GM19372 (cell line): ENCODE measurements around the gene RHBDF2.

Source experiments
- ATAC-seq: cut with Tn5 transposase; IDR thresholded peaks from one replicate; pipeline ENCODE4 v1.9.1; 2021; ENCODE audit warnings: mild to moderate bottlenecking, low read depth, moderate library complexity; ENCODE audit not compliant: unreplicated experiment

The RHBDF2 gene

DNA sequence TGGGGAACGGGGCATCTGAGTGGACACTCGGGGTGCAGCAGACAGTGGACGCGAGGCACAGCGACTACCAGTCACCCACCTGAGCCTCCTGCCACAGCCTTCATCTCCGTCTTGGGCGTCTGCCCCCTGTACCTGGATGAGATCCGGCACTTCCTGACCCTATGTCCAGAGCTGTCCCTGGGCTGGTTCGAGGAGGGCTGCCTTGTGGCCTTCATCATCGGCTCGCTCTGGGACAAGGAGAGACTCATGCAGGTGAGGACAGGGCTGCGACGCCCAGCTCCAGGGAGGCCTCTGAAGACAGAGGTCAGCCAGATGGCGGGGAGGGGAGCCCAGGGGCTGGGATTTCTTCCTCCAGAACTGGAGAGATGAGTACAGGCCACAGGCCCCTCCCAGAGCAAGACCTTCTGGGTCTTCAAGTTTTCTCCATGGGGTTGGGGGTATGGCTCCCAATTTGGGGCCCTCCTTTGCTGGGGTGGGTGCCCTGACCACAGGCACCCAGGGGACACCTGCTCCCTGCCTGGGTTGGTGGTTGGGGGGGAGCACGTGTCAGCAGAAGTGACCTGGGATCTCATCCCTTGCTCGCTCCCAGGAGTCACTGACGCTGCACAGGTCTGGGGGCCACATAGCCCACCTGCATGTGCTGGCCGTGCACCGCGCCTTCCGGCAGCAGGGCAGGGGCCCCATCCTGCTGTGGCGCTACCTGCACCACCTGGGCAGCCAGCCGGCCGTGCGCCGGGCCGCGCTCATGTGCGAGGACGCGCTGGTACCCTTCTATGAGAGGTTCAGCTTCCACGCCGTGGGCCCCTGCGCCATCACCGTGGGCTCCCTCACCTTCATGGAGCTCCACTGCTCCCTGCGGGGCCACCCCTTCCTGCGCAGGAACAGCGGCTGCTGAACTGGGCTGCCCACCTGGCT is 31.9 kb downstream of the RHBDF2 start:
- ATAC-seq = no peak

DNA sequence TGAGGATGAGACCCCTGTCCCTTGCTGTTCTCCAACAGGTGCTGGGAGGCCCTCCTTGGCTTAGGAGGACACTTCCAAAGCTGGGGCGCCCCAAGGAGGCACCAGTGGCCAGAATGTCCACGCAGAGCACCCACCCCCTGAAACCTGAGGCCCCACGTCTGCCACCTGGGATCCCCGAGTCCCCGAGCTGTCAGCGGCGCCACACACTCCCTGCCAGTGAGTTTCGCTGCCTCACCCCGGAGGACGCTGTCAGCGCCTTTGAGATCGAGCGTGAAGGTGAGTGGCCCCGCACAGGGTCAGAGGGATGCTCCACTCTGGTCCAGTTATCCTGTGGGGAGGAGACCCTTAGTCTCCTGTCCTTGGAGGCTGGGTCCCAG is 32.6 kb downstream of the RHBDF2 start:
- ATAC-seq = no peak

DNA sequence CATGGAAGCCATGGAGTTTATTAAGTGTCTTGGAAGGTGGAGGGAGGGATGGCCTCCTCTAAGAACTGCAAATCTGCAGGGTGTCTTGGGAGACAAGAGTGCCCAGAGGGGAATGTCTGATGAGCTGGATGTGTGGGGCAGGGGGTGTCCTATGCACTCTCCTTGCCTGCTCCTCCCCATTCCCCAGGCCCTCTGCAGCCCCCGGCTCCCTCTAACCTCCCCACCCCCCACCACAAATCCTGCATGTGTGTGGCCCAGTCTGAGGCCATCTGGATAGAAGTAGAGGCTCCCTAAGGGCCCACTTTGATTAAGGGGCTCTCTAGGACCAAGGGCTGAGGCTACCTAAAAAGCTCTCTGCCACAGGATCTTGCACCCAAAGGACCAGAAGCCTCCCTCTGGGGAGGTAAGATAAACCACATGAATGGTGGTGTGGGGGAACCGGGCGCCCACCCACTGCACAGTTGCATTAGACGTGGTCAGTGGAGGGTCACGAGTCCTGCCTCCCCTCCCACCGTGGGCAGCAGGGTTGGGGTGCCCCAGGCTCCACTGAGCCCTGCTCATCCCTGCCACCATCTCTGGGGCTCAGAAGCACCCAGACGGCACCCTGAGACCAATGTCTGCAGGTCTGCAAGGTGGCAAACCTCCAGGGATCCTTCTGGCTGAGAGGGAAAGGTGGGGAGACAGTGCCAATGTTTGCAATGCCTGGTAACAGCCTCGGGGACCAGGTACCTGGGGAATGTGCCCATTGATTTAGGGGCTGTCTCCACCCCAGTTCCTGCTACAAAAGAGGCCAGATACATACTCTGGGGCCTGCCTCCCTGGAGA is 33.2 kb downstream of the RHBDF2 start:
- no peak for ATAC-seq

DNA sequence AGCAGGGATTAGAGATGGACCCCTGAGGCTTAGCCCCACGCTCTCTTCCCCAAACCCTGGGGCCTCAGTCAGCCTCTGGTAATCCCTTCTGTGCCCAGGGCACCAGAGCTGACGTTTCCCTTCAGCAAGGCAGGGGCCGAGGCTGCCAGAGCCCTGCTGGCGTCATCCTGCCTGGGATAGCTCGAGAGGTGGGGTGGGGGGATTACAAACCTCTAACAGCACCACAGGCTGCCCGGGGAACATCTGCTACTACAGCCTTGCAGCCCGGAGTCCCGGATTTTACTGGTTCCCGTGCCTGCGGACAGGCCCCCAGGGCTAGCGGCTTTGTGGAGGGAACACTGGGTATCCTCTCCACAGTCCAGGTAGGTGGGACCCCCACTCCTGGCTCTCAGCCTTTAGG is 33.9 kb downstream of the RHBDF2 start, which contains the start of gene AANAT:
AANAT (plus strand) TSS at position 238 of the 400 bp plus-strand sequence. CDS start 1,144 bp downstream, outside the sequence.
- ATAC-seq = no peak

DNA sequence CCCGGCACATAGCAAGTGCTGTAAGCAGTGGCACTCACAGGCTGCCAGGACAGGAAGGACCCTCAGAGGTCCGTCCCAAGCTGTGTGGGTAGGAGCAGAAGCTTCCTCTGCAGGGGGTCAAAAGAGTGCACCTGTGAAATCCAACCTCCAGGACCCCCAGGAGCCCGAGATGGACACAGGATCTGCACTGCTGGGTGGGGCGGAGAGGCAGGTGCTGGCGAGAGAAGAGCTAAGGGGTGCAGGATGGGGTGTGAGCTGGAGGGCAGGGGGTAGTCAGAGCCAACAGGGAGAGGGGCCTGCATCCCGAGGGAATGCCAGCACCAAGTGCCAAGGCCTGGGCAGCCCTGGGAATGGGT is 34.5 kb downstream of the RHBDF2 start:
- no peak for ATAC-seq

DNA sequence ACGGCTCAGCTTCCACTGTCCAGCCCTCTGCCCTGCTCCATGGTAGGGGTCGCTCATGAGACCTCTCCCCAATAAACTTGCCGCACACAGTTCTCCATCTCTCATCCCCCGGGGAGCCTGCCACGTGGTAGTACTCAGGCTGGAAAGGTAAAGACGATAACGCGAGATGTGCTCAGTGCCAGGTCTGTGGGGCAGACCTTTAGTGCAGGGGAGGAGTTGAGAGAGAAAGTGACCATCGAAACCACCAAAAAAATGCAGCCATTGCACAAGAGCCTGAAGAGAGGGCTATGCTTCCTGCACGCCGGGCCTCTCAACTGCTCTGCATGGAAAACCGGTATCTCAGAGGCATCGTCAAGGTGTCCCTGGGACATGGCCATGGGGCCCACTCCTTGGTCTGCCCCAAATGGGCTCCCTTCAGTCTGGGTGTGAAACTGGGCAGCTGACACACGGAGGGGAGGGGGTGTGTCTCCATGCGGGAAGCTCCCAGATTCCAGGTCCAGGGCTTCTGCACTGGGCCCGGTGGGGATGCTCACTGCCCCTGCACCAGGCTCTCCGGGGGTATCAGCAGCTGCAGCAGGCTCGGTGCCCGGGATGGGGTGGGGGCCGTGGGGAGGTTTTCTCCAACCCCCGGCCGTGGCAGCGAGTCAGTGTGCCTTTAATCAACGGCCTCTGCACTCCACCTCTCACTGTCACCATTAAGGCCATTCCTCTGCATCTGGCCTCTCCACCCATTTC is 38.5 kb downstream of the RHBDF2 start:
- ATAC-seq = no peak

DNA sequence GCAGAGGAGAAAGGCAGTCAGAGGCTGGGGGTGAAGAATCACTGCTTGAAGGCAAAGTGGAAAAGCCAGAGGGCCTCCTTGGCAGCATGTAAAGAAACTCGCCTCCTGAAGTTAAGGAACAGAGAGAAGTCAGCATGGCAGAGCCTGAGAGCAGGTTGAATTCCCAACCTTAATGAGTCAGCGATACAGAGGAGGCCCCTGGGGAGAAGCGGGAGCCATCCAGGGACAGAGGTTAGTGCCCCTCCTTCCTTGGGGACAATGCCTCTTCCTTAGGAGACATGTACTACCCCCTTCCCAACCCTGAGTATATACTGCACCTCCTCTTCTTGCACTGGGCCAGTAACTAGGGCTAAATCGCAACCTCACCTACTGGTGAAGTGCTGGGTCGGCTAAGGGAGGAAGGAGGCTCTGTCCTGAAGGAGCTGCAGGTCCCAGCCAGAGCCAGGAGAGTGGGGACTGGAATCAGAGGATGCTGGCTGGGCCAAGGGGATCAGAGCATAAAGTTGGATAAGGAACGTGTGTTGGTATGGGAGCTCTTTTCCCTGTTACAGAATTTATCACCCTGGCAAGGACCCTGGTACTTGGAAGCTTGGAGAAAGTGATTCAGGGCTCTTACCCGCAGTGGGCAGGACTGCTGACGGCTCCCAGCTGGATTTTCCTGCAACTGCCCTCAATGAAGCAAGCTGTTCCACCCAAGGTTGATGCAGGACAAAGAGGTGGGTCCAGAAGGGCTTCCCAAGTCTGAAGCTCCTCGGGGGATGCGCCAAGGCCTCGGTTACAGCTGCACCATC is 39.3 kb downstream of the RHBDF2 start:
- no peak for ATAC-seq

DNA sequence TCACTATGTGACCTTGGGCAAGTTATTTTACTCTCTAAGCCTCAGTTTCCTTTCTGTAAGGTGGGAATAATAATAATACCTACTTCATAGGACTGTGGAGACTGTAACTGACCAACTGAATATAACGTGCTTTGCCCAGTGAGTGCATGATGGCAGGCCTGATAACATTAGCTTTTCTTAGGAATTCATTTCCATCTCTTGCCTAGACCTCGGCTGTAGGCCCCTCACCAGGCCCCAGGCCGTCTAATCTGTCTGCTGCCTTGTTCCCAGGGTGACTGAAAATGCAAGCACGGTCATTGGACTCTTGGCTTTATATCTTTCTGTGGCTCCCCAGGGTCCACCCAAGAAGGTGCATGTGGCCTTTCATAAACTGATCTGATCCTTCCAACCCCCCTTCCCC is 41.5 kb downstream of the RHBDF2 start:
- no peak for ATAC-seq

DNA sequence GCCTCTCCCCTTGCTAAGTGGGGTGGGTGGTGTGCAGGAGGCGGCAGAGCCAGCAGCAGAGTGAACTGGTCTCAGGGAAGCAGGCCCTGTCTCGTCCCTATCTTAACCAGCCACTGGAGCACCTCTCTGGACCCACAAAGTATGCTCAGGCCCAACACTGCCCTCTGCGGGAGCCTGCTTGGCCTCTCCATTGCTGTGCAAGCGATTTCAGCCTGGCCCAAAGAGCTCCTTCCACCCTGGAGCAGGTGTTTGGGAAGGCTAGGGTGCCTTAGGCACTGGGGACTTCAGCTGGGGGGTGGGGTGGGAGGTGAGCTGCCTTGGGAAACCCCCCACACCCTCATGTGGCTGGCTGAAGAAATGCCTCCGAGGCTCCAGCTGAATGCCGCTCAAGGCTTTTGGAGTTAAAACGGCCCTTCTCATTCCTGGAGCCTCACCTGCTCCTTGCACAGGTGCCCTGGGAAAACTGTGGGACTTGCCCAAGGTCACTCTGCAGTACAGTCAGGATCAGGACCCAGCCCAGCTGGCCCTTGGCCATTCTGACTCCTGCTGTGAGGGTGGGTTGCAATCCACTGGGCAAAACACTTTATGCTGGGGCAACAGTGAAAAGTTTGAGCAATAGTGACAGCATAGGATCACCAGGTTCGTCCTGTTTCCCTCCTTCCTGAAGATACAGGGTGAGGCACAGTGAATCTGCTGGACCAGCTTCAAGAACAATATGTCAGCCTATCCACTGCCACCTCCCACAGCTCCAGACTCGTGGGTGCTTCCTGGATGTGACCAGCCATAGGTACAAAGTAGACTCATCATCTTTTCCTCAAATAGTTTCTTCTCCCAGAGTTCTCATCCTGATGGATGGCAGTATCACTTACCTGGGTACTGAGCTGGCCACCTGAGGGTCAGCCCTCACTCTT is 42.4 kb downstream of the RHBDF2 start:
- no peak for ATAC-seq

DNA sequence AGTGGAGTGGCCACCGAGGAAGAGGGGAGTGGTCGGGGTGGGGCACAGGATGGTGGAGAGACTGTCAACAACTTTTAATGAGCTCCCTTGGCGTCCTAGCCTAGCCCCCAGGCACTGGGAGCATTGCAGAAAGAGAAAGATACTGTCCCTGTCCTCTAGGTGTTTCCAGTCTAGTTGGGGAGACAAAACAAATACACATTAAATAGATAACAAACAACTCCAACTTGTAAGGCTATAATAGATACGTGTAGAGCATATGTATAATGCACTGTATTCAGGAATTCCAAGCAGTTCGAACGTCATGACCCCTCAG is 47.8 kb downstream of the RHBDF2 start:
- ATAC-seq = no peak

DNA sequence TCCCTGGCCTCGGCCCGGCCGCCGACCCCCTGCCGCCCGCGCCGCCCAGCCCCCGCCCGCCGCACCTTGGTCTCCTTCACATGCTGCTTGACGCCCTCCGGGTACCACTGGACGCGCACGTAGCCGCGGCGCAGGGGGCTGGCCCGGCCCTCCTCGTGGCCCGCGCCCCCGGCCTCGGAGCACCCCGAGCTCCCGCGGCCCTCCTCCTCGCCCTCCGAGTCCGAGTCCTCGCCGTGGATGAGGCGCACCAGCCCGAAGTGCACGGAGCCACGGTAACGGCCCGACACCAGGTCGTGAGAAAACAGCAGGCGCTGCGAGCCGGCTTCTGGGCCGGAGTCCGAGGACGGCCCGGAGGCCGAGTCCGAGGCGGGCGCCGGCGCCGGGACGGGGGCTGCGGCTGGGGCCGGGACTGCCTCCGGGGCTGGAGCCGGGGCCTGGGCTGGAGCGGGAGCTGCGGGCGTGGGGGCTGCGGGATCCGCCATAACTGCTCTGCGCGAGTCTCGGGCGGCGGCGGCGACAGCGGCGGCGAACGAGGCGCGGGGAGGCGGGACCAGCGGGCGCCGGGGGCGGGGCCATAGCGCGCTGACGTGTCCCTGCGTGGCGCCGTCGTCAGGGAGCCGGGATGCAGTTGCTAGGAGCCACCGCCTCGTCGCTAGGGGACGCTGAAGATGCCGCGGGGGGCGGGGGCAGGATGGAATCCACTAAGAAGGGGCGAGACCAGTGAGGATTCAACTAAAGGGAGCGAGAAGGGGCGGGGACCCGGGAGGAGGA is 48.4 kb downstream of the RHBDF2 start, which contains the start of gene UBE2O:
UBE2O (minus strand) TSS at position 493 of the 771 bp plus-strand sequence; CDS start at position 482, 11 bp downstream.
- peak; percentile 92 for ATAC-seq

DNA sequence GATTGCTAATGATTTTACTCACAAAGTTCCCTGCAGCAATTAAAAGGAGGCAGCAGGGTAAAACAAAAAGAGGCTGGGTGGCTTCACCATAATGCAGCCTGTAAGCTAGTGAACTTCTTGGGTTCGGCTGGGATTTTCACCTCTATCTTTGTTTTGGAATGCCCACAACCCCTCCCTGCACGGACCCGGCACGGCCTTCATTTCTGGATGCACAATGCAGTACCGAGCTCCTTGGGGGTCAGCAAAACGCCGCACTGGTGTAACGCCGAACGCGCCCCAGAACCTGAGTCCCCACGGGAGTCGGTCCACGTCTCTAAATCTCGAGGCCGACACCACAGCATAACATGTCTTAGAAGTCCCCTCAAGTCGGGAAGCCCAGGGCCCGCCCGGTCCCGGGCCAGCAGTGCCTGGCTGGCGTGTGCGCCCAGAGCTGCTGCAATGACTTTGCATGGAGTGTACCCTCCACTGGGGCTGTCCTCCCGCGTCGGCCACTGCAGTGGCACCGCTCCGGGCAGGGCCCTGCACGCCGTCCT is 49.0 kb downstream of the RHBDF2 start:
- ATAC-seq = peak; percentile 19

DNA sequence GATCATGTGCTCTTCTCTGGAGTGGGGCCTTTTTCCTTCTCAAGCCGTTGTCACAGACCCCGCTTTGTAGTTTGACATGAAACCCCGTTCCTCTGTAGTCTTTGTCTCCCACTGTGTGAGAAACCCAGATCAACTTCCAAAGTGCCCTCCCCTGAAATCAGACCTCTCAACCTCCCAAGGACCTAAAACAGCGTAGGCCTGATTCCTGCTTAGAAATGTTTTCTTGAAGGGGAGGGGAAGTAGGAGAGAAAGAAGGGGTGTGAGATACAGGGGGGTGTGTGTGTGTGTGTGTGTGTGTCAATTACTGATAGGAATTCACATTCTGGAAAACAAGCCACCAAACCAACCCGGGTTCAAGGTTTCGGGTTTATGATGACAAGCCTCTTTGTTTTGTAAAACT is 49.7 kb downstream of the RHBDF2 start:
- ATAC-seq = no peak

DNA sequence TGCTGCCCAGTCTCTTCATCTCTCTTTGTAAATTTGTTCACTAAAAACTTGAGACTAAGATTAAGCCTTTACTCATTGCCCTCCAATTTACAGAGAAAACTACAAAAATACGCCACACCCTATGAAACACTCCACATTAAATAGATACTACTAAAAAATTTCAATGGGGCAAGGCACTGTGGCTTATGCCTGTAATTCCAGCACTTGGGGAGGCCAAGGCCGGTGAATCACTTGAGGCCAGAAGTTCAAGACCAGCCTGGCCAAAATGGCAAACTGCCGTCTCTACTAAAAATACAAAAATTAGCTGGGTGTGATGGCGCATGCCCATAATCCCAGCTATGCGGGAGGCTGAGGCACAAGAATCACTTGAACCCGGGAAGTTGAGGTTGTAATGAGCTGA is 52.1 kb downstream of the RHBDF2 start:
- ATAC-seq = no peak

DNA sequence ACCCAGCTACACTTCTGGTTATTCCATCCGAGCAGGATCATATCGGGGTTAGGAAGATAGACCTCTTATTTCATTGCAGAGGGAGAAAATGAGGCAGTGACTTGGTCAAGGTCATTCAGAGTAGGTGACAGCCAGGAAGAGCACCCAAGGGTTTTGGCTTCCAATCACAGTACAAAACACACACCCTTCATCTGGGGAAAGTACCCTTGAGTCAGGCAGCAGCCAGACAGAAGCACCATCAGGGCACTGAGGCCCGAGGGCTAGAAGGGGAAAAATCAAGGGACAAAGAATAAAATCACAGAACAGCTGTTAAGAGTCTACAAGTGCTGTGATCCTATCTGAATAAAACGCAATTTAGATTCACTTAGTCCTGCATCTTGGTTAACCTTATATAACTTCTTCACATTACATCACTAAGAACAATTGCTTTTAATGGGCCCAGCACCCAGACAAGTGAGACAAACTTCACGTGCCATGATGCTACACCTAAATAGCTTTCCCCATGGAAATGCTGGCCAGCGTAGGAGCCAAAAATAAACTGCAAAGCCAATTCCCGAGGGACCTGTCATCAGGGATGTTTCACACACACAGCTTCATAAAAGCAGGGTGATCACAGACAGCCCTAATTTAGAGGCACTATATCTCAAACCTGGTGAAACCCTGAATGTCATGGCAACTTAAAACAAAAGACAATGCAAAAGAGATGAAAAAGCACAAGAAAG is 53.1 kb downstream of the RHBDF2 start:
- ATAC-seq = no peak

DNA sequence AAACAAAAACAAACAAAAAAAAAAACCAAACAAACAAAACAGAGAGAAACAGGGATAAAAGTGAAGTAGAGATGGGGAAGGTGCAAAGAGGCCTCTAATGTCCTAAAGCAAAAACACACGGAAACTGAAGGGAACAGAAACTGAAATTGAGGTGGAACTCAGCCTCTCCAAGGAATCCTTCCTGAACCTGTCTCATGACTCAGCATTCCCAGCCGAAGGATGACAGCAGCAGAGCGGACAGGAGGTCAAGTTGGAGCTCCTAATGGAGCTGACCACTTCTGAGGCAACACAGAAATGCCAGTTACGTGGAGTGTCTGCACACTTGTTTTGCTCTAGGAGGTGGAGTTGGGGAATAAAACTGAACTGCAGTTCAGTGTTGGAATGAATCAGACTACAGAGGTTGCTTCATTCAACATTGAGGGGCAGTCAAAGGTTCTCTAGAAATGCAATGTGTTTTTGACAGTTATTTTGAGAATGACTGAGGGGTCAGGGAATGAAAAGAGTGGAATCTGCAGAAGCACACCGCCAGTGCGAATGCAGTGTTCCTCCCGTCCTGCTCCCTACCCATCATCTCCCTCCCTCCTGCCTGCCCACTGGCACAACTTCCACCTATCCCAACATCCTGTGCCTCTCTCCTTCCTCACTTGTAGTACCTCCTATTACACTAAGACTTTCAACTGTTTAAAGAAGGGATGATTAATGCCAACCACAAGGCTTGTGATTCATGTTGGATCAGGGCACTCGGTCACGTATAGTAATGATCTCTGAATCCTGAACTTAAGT is 54.6 kb downstream of the RHBDF2 start:
- no peak for ATAC-seq
